Measurements from ENCODE around the gene NKTR.

NKTR gene

DNA sequence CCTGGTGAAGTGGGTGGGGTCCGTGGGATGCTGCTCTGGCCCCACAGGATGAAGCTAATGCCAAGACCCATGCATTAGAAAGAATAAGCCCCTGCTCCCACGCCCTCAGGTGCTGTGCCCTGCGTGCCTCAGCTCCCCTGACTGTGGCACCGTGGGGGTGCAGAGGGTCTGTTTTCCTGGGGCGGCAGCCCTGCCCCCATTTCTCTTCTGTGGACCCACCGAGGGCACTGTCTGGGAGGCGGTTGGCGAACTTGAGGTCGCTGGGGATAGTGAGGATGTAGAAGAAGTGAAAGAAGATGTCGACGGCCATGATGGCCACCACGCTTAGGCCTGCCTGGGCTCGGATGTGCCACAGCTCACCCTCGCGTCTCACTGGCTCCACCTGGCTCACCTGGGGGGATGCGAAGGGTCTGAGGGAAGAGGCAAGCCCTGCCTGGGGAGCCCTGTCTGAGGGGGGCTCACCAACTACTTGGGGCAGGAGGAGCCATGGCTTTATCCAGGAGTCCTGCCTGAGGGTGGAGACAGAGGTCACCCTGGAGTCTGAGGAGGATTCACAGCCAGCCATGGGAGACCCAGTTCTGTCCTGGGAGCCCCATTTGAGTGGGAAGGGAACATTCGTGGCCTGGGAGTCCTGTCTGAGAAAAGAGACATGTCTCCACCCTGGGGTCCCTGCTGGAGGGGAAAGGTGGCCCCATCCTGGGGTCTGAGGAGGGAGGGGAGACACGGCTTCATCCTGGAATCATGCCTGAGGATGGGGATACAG, 97.0 kb downstream of the NKTR start:
- DNase-seq, result no peak
